Hair follicle dermal papilla cell (primary cell): ENCODE data around the gene C11orf58. TPM values are rescaled to one million over a fixed set of nuclear protein-coding genes. Genes with fewer than 3 reads are reported as not detected.

Source experiments
- total RNA-seq: library from RNA; depleted of rRNA; stranded (reverse); fragments of >200 nt; gene quantifications from 2 replicates; pipeline ENCODE4 v1.2.3, GENCODE V29; 2012

The C11orf58 gene
- 116 and 132 TPM in 2 replicates for total RNA-seq

GRCh38 chr11:16738193-16738946 lies at the start of gene C11orf58:
C11orf58 (plus strand) TSS chr11:16738647; CDS start chr11:16738779, 132 bp downstream.

